HG03064 (cell line): ENCODE results near the gene AACS.
"Not testable (repeated sequence)": the region's sequence is repeated elsewhere in the genome, so short reads cannot be mapped to it uniquely, and the experiment has no call there.

ENCODE experiments used
- ATAC-seq: cut with Tn5 transposase; IDR thresholded peaks from one replicate; pipeline ENCODE4 v1.9.1; 2021; ENCODE audit warnings: low read depth; ENCODE audit not compliant: unreplicated experiment

AACS gene

GRCh38 chr12:125055591-125055990 is 9.6 kb upstream of the AACS start:
- no peak for ATAC-seq

- ATAC-seq, result no peak
Observed at GRCh38 chr12:125056306-125056705, 8.9 kb upstream of the AACS start.

- ATAC-seq, result no peak
Observed at GRCh38 chr12:125057708-125058107, 7.5 kb upstream of the AACS start.

- ATAC-seq, result no peak
Observed at GRCh38 chr12:125061229-125061628, 4.0 kb upstream of the AACS start.

GRCh38 chr12:125063522-125063921 is 1.7 kb upstream of the AACS start:
- not testable (repeated sequence) for ATAC-seq

- no peak for ATAC-seq
Observed at GRCh38 chr12:125064492-125064891, 743 bp upstream of the AACS start.

- ATAC-seq, result no peak
Observed at GRCh38 chr12:125065919-125066570, 810 bp downstream of the AACS start.

- ATAC-seq, result no peak
Observed at GRCh38 chr12:125068391-125068790, 3.2 kb downstream of the AACS start.

GRCh38 chr12:125069616-125070015 is 4.4 kb downstream of the AACS start:
- no peak for ATAC-seq

- no peak for ATAC-seq
Observed at GRCh38 chr12:125070112-125070511, 4.9 kb downstream of the AACS start.

- ATAC-seq, result no peak
Observed at GRCh38 chr12:125070661-125071390, 5.6 kb downstream of the AACS start.

- ATAC-seq, result no peak
Observed at GRCh38 chr12:125071456-125071855, 6.2 kb downstream of the AACS start.

- no peak for ATAC-seq
Observed at GRCh38 chr12:125072496-125072895, 7.3 kb downstream of the AACS start.

- ATAC-seq, result not testable (repeated sequence)
Observed at GRCh38 chr12:125074294-125074693, 9.1 kb downstream of the AACS start.

- ATAC-seq, result no peak
Observed at GRCh38 chr12:125076103-125076502, 10.9 kb downstream of the AACS start.

- no peak for ATAC-seq
Observed at GRCh38 chr12:125079084-125079483, 13.8 kb downstream of the AACS start.

- ATAC-seq, result no peak
Observed at GRCh38 chr12:125079648-125080645, 14.7 kb downstream of the AACS start.

GRCh38 chr12:125081427-125081826 is 16.2 kb downstream of the AACS start:
- no peak for ATAC-seq

GRCh38 chr12:125083072-125083471 is 17.8 kb downstream of the AACS start:
- no peak for ATAC-seq

GRCh38 chr12:125088199-125088598 is 23.0 kb downstream of the AACS start:
- not testable (repeated sequence) for ATAC-seq

- ATAC-seq, result no peak
Observed at GRCh38 chr12:125089083-125089482, 23.8 kb downstream of the AACS start.
